ENCODE data around the gene NPPB. TPM values are rescaled to one million over a fixed set of nuclear protein-coding genes. Genes with fewer than 3 reads are reported as not detected.
"Not testable (repeated sequence)": the region's sequence is repeated elsewhere in the genome, so short reads cannot be mapped to it uniquely, and the experiment has no call there.

NPPB gene
- total and polyA plus RNA-seq, 2 experiments from 2014 or later = 0.95 TPM; not detected in 1

DNA sequence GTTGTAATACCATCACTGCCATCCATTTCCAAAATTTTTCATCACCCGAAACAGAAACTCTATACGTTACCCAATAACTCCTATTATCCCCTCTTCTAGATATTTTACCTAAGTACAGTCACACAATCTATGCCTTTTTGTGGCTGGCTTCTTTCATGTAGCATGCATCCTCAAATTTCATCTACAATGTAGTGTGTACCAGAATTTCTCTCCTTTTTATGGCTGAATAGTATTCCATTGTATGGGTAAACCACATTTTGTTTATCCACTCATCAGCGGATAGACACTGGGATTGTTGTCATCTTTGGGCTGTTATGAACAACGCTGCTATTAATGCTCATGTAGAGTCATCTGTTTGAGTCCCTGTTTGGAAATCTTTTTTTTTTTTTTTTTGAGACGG lies 46.2 kb upstream of the NPPB start:
- Histone ChIP-seq H4K20me1 (replicated peaks; ENCODE audit: insufficient read depth) (no peaks in the 10 kb centered on the region), H3K27me3 (ENCODE audit: insufficient read depth) (no peaks in the 10 kb centered on the region), H2AFZ (no peak overlapping the region), H3K4me1 (ENCODE audit: insufficient read depth) (no peaks in the 10 kb centered on the region), H3K4me3 (no peak overlapping the region), H3K4me2 (no peak overlapping the region), H3K79me2 (replicated peaks; ENCODE audit: insufficient read depth) (no peaks in the 10 kb centered on the region), H3K36me3 (ENCODE audit: insufficient read depth) (no peaks in the 10 kb centered on the region), H3F3A (replicated peaks; ENCODE audit: low read depth) (no peaks in the 10 kb centered on the region), H3K9me2 (ENCODE audit: insufficient read depth) (no peaks in the 10 kb centered on the region), H3K27ac (ENCODE audit: low read depth) (no peak overlapping the region)
- Mint-ChIP-seq H3K4me3 (no peak overlapping the region), H3K4me1 (peaks cover 9% of the 10 kb centered on the region; the same call in 2 of the 3 replicates), H3K9me3 (peaks cover 3% of the 10 kb centered on the region; the same call in 2 of the 3 replicates), H3K27me3 (ENCODE audit: insufficient read depth, low read depth, poor library complexity) (peaks cover 31% of the 10 kb centered on the region), H3K27ac (no peak overlapping the region), H3K36me3 (ENCODE audit: low read depth) (no peaks in the 10 kb centered on the region)
- ATAC-seq (no peak), DNase-seq (ENCODE audit: low spot score) (no peak)
- TF ChIP-seq, protein P1, sequence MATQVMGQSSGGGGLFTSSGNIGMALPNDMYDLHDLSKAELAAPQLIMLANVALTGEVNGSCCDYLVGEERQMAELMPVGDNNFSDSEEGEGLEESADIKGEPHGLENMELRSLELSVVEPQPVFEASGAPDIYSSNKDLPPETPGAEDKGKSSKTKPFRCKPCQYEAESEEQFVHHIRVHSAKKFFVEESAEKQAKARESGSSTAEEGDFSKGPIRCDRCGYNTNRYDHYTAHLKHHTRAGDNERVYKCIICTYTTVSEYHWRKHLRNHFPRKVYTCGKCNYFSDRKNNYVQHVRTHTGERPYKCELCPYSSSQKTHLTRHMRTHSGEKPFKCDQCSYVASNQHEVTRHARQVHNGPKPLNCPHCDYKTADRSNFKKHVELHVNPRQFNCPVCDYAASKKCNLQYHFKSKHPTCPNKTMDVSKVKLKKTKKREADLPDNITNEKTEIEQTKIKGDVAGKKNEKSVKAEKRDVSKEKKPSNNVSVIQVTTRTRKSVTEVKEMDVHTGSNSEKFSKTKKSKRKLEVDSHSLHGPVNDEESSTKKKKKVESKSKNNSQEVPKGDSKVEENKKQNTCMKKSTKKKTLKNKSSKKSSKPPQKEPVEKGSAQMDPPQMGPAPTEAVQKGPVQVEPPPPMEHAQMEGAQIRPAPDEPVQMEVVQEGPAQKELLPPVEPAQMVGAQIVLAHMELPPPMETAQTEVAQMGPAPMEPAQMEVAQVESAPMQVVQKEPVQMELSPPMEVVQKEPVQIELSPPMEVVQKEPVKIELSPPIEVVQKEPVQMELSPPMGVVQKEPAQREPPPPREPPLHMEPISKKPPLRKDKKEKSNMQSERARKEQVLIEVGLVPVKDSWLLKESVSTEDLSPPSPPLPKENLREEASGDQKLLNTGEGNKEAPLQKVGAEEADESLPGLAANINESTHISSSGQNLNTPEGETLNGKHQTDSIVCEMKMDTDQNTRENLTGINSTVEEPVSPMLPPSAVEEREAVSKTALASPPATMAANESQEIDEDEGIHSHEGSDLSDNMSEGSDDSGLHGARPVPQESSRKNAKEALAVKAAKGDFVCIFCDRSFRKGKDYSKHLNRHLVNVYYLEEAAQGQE (IDR thresholded peaks at IDR 0.05; ENCODE audit: unreplicated experiment) = no peak
- TF ChIP-seq POLR2AphosphoS5 (IDR thresholded peaks at IDR 0.05; ENCODE audit: low read depth) (no peak), ZNF331 (CRISPR knock-in tag; IDR thresholded peaks at IDR 0.05; ENCODE audit: low read depth) (no peak), ETS1 (IDR thresholded peaks at IDR 0.05) (no peak), EZH2phosphoT487 (IDR thresholded peaks at IDR 0.05; ENCODE audit: unreplicated experiment) (no peak), STAT1 (IDR thresholded peaks at IDR 0.05; ENCODE audit: unreplicated experiment) (no peak), ZNF114 (CRISPR knock-in tag; IDR thresholded peaks at IDR 0.05) (no peak), CREB1 (CRISPR knock-in tag; IDR thresholded peaks at IDR 0.05; ENCODE audit: low read depth) (no peak), JUNB (IDR thresholded peaks at IDR 0.05; ENCODE audit: unreplicated experiment) (no peak)
- TF ChIP-seq, protein P2, sequence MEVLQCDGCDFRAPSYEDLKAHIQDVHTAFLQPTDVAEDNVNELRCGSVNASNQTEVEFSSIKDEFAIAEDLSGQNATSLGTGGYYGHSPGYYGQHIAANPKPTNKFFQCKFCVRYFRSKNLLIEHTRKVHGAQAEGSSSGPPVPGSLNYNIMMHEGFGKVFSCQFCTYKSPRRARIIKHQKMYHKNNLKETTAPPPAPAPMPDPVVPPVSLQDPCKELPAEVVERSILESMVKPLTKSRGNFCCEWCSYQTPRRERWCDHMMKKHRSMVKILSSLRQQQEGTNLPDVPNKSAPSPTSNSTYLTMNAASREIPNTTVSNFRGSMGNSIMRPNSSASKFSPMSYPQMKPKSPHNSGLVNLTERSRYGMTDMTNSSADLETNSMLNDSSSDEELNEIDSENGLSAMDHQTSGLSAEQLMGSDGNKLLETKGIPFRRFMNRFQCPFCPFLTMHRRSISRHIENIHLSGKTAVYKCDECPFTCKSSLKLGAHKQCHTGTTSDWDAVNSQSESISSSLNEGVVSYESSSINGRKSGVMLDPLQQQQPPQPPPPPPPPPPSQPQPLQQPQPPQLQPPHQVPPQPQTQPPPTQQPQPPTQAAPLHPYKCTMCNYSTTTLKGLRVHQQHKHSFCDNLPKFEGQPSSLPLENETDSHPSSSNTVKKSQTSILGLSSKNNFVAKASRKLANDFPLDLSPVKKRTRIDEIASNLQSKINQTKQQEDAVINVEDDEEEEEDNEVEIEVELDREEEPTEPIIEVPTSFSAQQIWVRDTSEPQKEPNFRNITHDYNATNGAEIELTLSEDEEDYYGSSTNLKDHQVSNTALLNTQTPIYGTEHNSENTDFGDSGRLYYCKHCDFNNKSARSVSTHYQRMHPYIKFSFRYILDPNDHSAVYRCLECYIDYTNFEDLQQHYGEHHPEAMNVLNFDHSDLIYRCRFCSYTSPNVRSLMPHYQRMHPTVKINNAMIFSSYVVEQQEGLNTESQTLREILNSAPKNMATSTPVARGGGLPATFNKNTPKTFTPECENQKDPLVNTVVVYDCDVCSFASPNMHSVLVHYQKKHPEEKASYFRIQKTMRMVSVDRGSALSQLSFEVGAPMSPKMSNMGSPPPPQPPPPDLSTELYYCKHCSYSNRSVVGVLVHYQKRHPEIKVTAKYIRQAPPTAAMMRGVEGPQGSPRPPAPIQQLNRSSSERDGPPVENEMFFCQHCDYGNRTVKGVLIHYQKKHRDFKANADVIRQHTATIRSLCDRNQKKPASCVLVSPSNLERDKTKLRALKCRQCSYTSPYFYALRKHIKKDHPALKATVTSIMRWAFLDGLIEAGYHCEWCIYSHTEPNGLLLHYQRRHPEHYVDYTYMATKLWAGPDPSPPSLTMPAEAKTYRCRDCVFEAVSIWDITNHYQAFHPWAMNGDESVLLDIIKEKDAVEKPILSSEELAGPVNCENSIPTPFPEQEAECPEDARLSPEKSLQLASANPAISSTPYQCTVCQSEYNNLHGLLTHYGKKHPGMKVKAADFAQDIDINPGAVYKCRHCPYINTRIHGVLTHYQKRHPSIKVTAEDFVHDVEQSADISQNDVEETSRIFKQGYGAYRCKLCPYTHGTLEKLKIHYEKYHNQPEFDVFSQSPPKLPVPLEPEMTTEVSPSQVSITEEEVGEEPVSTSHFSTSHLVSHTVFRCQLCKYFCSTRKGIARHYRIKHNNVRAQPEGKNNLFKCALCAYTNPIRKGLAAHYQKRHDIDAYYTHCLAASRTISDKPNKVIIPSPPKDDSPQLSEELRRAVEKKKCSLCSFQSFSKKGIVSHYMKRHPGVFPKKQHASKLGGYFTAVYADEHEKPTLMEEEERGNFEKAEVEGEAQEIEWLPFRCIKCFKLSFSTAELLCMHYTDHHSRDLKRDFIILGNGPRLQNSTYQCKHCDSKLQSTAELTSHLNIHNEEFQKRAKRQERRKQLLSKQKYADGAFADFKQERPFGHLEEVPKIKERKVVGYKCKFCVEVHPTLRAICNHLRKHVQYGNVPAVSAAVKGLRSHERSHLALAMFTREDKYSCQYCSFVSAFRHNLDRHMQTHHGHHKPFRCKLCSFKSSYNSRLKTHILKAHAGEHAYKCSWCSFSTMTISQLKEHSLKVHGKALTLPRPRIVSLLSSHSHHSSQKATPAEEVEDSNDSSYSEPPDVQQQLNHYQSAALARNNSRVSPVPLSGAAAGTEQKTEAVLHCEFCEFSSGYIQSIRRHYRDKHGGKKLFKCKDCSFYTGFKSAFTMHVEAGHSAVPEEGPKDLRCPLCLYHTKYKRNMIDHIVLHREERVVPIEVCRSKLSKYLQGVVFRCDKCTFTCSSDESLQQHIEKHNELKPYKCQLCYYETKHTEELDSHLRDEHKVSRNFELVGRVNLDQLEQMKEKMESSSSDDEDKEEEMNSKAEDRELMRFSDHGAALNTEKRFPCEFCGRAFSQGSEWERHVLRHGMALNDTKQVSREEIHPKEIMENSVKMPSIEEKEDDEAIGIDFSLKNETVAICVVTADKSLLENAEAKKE (CRISPR knock-in tag; IDR thresholded peaks at IDR 0.05) = no peak
- TF ChIP-seq, protein P3, sequence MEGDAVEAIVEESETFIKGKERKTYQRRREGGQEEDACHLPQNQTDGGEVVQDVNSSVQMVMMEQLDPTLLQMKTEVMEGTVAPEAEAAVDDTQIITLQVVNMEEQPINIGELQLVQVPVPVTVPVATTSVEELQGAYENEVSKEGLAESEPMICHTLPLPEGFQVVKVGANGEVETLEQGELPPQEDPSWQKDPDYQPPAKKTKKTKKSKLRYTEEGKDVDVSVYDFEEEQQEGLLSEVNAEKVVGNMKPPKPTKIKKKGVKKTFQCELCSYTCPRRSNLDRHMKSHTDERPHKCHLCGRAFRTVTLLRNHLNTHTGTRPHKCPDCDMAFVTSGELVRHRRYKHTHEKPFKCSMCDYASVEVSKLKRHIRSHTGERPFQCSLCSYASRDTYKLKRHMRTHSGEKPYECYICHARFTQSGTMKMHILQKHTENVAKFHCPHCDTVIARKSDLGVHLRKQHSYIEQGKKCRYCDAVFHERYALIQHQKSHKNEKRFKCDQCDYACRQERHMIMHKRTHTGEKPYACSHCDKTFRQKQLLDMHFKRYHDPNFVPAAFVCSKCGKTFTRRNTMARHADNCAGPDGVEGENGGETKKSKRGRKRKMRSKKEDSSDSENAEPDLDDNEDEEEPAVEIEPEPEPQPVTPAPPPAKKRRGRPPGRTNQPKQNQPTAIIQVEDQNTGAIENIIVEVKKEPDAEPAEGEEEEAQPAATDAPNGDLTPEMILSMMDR (conservative IDR thresholded peaks at IDR 0.05; ENCODE audit: low read depth in 2 of 2) = no peak

GRCh38 chr1:11904156-11904555 lies 45.4 kb upstream of the NPPB start:
- not testable (repeated sequence) for ATAC-seq; H3K27me3 ChIP-seq (ENCODE audit: insufficient read depth); H3K27ac ChIP-seq (ENCODE audit: low read depth); H3K9me2 ChIP-seq (ENCODE audit: insufficient read depth); H3K36me3 ChIP-seq (ENCODE audit: insufficient read depth); H3K79me2 ChIP-seq (replicated peaks; ENCODE audit: insufficient read depth); H4K20me1 ChIP-seq (replicated peaks; ENCODE audit: insufficient read depth); H3K4me2 ChIP-seq; H3K4me3 ChIP-seq; H3K9me3 Mint-ChIP-seq; H3K36me3 Mint-ChIP-seq (ENCODE audit: low read depth); H3K4me3 Mint-ChIP-seq; H3F3A ChIP-seq (replicated peaks; ENCODE audit: low read depth); H3K27ac Mint-ChIP-seq; H3K4me1 ChIP-seq (ENCODE audit: insufficient read depth); DNase-seq (ENCODE audit: low spot score); H2AFZ ChIP-seq
- Mint-ChIP-seq H3K4me1 (peaks cover 11% of the 10 kb centered on the region), H3K27me3 (ENCODE audit: insufficient read depth, low read depth, poor library complexity) (peaks cover 24% of the 10 kb centered on the region)

Data from GM23338 (cell line).